Activated CD4-positive, alpha-beta T cell treated with anti-CD3 and anti-CD28 coated beads, Interleukin-2, amount 10 ng/mL, durations not matched to agents 7 days and 5 days (primary cell): ENCODE results near the gene STK4. TPM values are rescaled to one million over a fixed set of nuclear protein-coding genes. Genes with fewer than 3 reads are reported as not detected.
"Not testable (repeated sequence)": the region's sequence is repeated elsewhere in the genome, so short reads cannot be mapped to it uniquely, and the experiment has no call there.

ENCODE experiments used
- CTCF ChIA-PET: fragments of 350-600 bp; sonication (Branson Sonifier 250); formaldehyde crosslinking; loops from one replicate; lab custom pipeline; 2021; ENCODE audit warnings: antibody characterized with exemption; lab: Charles Lee
- POLR2A ChIA-PET: fragments of 350-600 bp; sonication (Branson Sonifier 250); formaldehyde crosslinking; loops from one replicate; lab custom pipeline; 2021; ENCODE audit warnings: antibody characterized with exemption; lab: Charles Lee
- DNase-seq: peaks from one replicate; pipeline ENCODE4 v3.0.0-alpha.2; 2020
- H3K27ac Mint-ChIP-seq: one replicate; pipeline ENCODE4 v1.8.0; 2021; ENCODE audit warnings: mild to moderate bottlenecking, moderate library complexity, mixed read lengths
- H3K27me3 Mint-ChIP-seq: one replicate; pipeline ENCODE4 v1.8.0; 2021; ENCODE audit warnings: mixed read lengths
- H3K36me3 Mint-ChIP-seq: one replicate; pipeline ENCODE4 v1.8.0; 2021; ENCODE audit warnings: low read depth, mixed read lengths
- H3K4me1 Mint-ChIP-seq: one replicate; pipeline ENCODE4 v1.8.0; 2021; ENCODE audit warnings: mixed read lengths
- H3K4me3 Mint-ChIP-seq: one replicate; pipeline ENCODE4 v1.8.0; 2021; ENCODE audit warnings: mild to moderate bottlenecking, moderate library complexity, mixed read lengths
- H3K9me3 Mint-ChIP-seq: one replicate; pipeline ENCODE4 v1.8.0; 2021; ENCODE audit warnings: mixed read lengths
- total RNA-seq, 2 experiments: library from RNA; stranded (reverse); gene quantifications; one replicate each; pipeline ENCODE4 v1.2.3, GENCODE V29; 2021

STK4 gene
- total RNA-seq, 2 experiments from 2014 or later, result 201 to 229 TPM

- DNase-seq, result peak; percentile 45
- Mint-ChIP-seq H3K9me3 (no peaks in the 10 kb centered on the region), H3K27ac (peak overlapping the region; percentile 72), H3K4me3 (no peak overlapping the region), H3K36me3 (peaks cover 64% of the 10 kb centered on the region), H3K4me1 (peaks cover 67% of the 10 kb centered on the region), H3K27me3 (no peaks in the 10 kb centered on the region)
- ChIA-PET POLR2A (no interaction called here), CTCF (interaction anchor here (0.7 to 3.7 kb wide), 6 partner anchors 9 to 151 kb away, joined by 3 to 18 read pairs (median 4); no protein-coding TSS in a partner anchor)
Measured at GRCh38 chr20:45052698-45053429, 86.6 kb downstream of the STK4 start.

DNA sequence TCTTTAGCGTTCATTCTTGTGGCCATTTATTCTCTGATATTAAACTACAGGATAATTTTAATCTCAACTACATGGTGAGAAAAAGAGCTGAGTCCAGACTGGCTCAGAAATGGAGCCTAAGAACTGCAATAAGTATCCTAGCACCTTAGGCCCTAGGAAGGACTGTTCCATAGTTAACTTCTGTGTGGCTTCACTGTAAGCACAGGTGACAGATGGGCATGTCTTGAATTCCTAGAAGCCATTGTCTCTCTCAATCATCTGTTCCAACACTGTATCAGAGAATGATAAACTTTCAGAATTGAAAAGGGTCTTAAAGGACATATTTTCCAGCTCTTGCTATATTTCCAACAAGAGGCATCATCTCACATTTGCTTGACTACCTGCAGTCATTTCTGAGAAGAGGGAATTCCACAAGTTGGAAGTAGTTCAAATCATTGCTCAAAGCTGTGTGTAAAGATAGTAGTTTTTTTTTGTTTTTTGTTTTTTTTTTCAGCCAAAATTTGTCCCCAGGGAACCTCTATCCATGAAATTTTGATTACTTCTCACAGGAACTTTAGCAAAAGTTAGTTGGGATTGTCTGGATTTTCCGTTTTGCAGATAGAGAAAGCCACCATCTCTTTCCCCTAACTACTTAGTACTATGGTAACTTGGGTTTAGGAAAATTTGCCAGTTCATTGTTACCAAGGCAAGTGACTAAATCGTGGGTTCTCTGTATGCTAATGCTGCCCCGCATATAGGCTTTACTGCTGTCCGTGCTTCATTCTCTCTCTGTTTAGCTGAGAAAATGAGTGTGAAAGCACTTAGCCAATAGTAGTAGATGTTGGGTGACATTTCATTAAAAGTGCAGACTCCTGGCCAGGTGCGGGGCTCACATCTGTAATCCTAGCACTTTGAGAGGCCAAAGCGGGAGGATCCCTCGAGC lies 87.4 kb downstream of the STK4 start:
- CTCF ChIA-PET, result interaction anchor here (0.7 to 1.8 kb wide), 4 partner anchors 9 to 152 kb away, joined by 3 to 12 read pairs (median 3); no protein-coding TSS in a partner anchor
- H3K9me3 Mint-ChIP-seq, result no peaks in the 10 kb centered on the region

GRCh38 chr20:45055056-45055455 lies 88.7 kb downstream of the STK4 start:
- no peak overlapping the region for H3K27ac Mint-ChIP-seq
- no peak for DNase-seq
- no peaks in the 10 kb centered on the region for H3K9me3 Mint-ChIP-seq
- H3K27me3 Mint-ChIP-seq, result no peaks in the 10 kb centered on the region
- H3K36me3 Mint-ChIP-seq, result peaks cover 60% of the 10 kb centered on the region
- POLR2A ChIA-PET, result no interaction called here
- CTCF ChIA-PET, result interaction anchor here (0.7 to 1.3 kb wide), 2 partner anchors 11 to 358 kb away, joined by 3 read pairs; no protein-coding TSS in a partner anchor
- H3K4me3 Mint-ChIP-seq, result no peak overlapping the region
- peaks cover 54% of the 10 kb centered on the region for H3K4me1 Mint-ChIP-seq

More for the DNA sequence above, 87.4 kb downstream of the STK4 start:
- H3K27ac Mint-ChIP-seq, result peak overlapping the region; percentile 63
- peaks cover 63% of the 10 kb centered on the region for H3K36me3 Mint-ChIP-seq
- POLR2A ChIA-PET, result no interaction called here
- DNase-seq, result no peak
- H3K27me3 Mint-ChIP-seq, result no peaks in the 10 kb centered on the region
- H3K4me3 Mint-ChIP-seq, result no peak overlapping the region
- peaks cover 62% of the 10 kb centered on the region for H3K4me1 Mint-ChIP-seq

- peaks cover 48% of the 10 kb centered on the region for H3K4me1 Mint-ChIP-seq
- no peak for DNase-seq
- peaks cover 65% of the 10 kb centered on the region for H3K36me3 Mint-ChIP-seq
- H3K4me3 Mint-ChIP-seq, result no peak overlapping the region
- POLR2A ChIA-PET, result no interaction called here
- no peak overlapping the region for H3K27ac Mint-ChIP-seq
- H3K9me3 Mint-ChIP-seq, result no peaks in the 10 kb centered on the region
- H3K27me3 Mint-ChIP-seq, result no peaks in the 10 kb centered on the region
- CTCF ChIA-PET, result interaction anchor here (1.0 kb wide), 1 partner anchor 12 kb away, joined by 5 read pairs; no protein-coding TSS in a partner anchor
Measured at GRCh38 chr20:45056473-45057173, 90.3 kb downstream of the STK4 start.

- POLR2A ChIA-PET, result no interaction called here
- H3K36me3 Mint-ChIP-seq, result peaks cover 64% of the 10 kb centered on the region
Measured at GRCh38 chr20:45058168-45058850, 92.0 kb downstream of the STK4 start.

DNA sequence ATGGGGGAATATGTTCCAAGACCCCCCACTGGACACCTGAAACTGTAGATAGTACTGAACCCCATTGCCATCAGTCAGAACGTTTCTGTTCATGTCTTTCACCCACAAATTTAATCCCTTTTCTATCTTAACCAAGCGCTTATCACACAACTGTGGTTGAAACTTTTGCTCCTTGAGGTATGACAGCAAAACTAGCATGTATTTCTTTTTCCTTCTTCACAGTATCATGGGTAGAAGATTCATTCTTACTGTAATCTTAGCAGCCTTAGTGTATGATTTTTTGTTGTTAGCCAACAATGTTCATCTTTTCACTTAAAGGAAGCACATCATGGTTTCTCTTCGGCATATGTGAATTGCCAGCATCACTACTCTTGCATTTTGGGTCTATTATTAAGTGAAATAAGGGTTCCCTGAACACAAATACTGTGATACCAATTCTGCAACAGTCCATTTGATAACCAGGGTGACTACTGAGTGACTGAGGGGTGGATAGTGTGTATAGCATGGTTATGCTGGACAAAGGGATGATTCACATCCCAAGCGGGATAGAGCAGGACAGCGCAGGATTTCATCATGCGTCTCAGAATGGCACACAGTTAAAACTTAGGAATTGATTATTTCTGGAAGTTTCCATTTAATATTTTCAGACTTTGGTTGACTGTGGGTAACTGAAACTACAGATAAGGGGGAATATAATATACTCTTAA lies 92.9 kb downstream of the STK4 start:
- ChIA-PET CTCF (no interaction called here), POLR2A (no interaction called here)
- H3K36me3 Mint-ChIP-seq, result peaks cover 62% of the 10 kb centered on the region
- no peak overlapping the region for H3K4me3 Mint-ChIP-seq
- no peak overlapping the region for H3K27ac Mint-ChIP-seq
- H3K9me3 Mint-ChIP-seq, result no peaks in the 10 kb centered on the region
- H3K4me1 Mint-ChIP-seq, result peaks cover 33% of the 10 kb centered on the region
- H3K27me3 Mint-ChIP-seq, result no peaks in the 10 kb centered on the region
- no peak for DNase-seq

More at GRCh38 chr20:45058168-45058850, 92.0 kb downstream of the STK4 start:
- CTCF ChIA-PET, result interaction anchor here (0.5 to 0.6 kb wide), 2 partner anchors 52 to 88 kb away, joined by 3 read pairs; no protein-coding TSS in a partner anchor
- H3K27ac Mint-ChIP-seq, result no peak overlapping the region
- H3K27me3 Mint-ChIP-seq, result no peaks in the 10 kb centered on the region
- no peaks in the 10 kb centered on the region for H3K9me3 Mint-ChIP-seq
- no peak overlapping the region for H3K4me3 Mint-ChIP-seq
- no peak for DNase-seq
- H3K4me1 Mint-ChIP-seq, result peaks cover 37% of the 10 kb centered on the region

DNA sequence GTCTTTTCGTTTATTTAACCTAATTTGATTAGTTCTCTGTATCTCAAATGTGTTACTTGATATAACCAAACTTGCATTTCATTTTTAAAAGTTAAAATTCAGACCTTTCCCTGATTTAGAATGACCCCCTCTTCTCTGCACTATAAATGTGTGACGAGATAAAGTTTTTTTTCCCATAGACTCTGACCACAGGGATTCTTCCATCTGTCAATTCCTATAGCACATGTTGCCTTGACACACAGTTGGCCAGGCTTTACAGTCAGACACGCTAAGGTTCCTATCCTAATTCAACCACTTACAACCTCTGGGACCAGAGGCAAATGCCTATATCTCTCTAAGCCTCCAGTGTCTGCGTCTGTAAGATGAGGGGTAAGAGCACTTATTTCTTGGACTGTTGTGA lies 94.0 kb downstream of the STK4 start:
- CTCF ChIA-PET, result interaction anchor here (0.6 to 1.0 kb wide), 3 partner anchors 9 to 16 kb away, joined by 3 read pairs; no protein-coding TSS in a partner anchor
- Mint-ChIP-seq H3K27ac (no peak overlapping the region), H3K36me3 (peaks cover 65% of the 10 kb centered on the region), H3K4me1 (peaks cover 37% of the 10 kb centered on the region), H3K9me3 (no peaks in the 10 kb centered on the region), H3K27me3 (no peaks in the 10 kb centered on the region), H3K4me3 (no peak overlapping the region)
- POLR2A ChIA-PET, result no interaction called here
- no peak for DNase-seq

DNA sequence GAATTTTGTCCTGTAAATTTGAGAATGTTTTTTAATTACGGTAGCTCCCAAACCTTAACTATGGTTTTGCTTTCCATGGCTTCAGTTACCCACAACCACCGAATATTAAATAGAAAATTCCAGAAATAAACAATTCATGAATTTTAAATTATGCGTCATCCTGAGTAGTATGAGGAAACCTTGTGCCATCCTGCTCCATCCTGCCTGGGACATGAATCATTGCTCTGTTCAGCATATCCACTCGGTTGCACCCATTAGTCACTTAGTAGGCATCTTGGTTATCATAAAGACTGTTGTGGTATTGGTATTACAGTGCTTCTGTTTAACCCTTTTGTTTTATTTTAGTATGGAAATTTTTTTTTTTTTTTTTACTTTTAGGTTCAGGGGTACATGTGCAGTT lies 94.9 kb downstream of the STK4 start:
- no peak for DNase-seq
- no peak overlapping the region for H3K4me3 Mint-ChIP-seq
- H3K9me3 Mint-ChIP-seq, result no peaks in the 10 kb centered on the region
- no peak overlapping the region for H3K27ac Mint-ChIP-seq
- POLR2A ChIA-PET, result no interaction called here
- peaks cover 62% of the 10 kb centered on the region for H3K36me3 Mint-ChIP-seq
- H3K27me3 Mint-ChIP-seq, result no peaks in the 10 kb centered on the region
- CTCF ChIA-PET, result interaction anchor here (0.8 kb wide), 1 partner anchor 15 kb away, joined by 3 read pairs; no protein-coding TSS in a partner anchor
- peaks cover 38% of the 10 kb centered on the region for H3K4me1 Mint-ChIP-seq

DNA sequence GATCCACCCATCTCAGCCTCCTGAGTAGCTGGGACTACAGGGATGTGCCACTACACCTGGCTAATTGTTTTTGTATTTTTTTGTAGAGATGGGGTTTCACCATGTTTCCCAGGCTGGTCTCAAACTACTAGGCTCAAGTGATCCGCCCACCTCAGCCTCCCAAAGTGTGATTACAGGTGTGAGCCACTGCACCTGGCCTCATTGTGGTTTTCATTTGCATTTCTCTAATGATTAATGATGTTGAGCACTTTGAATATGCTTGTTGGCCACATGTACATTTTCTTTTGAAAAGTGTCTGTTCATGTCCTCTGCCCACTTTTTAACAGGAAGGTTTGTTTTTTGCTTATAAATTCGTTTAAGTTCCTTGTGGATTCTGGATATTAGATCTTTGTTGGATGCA lies 96.8 kb downstream of the STK4 start:
- peaks cover 63% of the 10 kb centered on the region for H3K36me3 Mint-ChIP-seq
- CTCF ChIA-PET, H3K27ac Mint-ChIP-seq, H3K4me3 Mint-ChIP-seq, DNase-seq, POLR2A ChIA-PET, H3K27me3 Mint-ChIP-seq, H3K9me3 Mint-ChIP-seq: not testable (repeated sequence)
- H3K4me1 Mint-ChIP-seq, result peaks cover 31% of the 10 kb centered on the region

DNA sequence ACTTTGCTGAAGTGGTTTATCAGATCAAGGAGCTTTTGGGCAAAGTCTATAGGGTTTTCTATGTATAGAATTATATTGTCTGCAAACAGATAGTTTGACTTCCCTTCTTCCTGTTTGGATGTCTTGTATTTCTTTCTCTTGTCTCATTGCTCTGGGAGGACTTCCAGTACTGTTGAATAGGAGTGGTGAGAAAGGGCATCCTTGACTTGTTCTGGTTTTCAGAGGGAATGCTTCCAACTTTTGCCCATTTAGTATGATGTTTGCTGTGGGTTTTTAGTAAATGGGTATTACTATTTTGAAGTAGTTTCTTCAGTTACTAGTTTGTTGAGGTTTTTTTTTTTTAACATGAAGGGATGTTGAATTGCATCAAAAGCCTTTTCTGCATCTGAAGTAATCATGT lies 98.5 kb downstream of the STK4 start:
- Mint-ChIP-seq H3K4me3 (no peak overlapping the region), H3K9me3 (no peaks in the 10 kb centered on the region), H3K36me3 (peaks cover 67% of the 10 kb centered on the region), H3K4me1 (peaks cover 28% of the 10 kb centered on the region), H3K27me3 (no peaks in the 10 kb centered on the region), H3K27ac (peak overlapping the region; percentile 27)
- POLR2A ChIA-PET, result no interaction called here
- CTCF ChIA-PET, result no interaction called here
- no peak for DNase-seq

DNA sequence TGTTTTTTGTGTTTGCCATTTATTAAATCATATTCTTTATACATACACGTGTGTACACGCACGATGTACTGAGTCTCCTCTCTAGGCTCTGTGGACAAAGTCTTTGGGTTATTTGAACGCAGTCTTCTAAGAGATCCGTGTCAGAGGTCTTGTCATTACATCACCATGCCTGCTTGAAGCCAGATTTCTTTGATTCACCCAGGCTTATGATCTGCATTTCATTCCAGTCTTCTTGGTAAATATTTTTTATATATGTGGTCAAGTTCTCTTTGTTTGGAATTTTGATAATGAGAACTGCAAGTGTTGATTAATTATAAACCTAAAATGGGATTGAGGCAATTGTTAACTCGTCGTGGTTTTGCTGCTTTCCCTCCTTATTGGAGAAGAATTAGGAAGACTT lies 100.1 kb downstream of the STK4 start:
- CTCF ChIA-PET, result no interaction called here
- Mint-ChIP-seq H3K27ac (no peak overlapping the region), H3K27me3 (no peaks in the 10 kb centered on the region), H3K4me3 (no peak overlapping the region), H3K36me3 (peaks cover 67% of the 10 kb centered on the region), H3K4me1 (peaks cover 36% of the 10 kb centered on the region), H3K9me3 (no peaks in the 10 kb centered on the region)
- POLR2A ChIA-PET, result no interaction called here
- DNase-seq, result no peak
